ENCODE measurements around the gene SLC34A3. TPM values are rescaled to one million over a fixed set of nuclear protein-coding genes. Genes with fewer than 3 reads are reported as not detected.
"Not testable (repeated sequence)": the region's sequence is repeated elsewhere in the genome, so short reads cannot be mapped to it uniquely, and the experiment has no call there.

The SLC34A3 gene
- total RNA-seq, 1 experiment from 2014 or later, result 0.03 TPM

- Histone ChIP-seq H3K27me3 (ENCODE audit: control insufficient read depth, insufficient read depth, low read length) (no peaks in the 10 kb centered on the region), H3K36me3 (replicated peaks; ENCODE audit: control insufficient read depth, insufficient read depth, low read length) (peaks cover 10% of the 10 kb centered on the region), H3K4me3 (ENCODE audit: insufficient read depth, low read depth, low read length) (no peak overlapping the region)
- no peak for DNase-seq
Observed at GRCh38 chr9:137237759-137238726, 7.3 kb downstream of the SLC34A3 start.

- H3K4me3 ChIP-seq (ENCODE audit: insufficient read depth, low read depth, low read length), result peak overlapping the region; percentile 89
- not testable (repeated sequence) for H3K27me3 ChIP-seq (ENCODE audit: control insufficient read depth, insufficient read depth, low read length)
Observed at GRCh38 chr9:137239541-137240200, 9.0 kb downstream of the SLC34A3 start.

GRCh38 chr9:137240318-137240840, 9.7 kb downstream of the SLC34A3 start:
- Histone ChIP-seq H3K36me3 (replicated peaks; ENCODE audit: control insufficient read depth, insufficient read depth, low read length) (peaks cover 15% of the 10 kb centered on the region), H3K4me3 (ENCODE audit: insufficient read depth, low read depth, low read length) (peak overlapping the region; percentile 89), H3K27me3 (ENCODE audit: control insufficient read depth, insufficient read depth, low read length) (no peaks in the 10 kb centered on the region)
- DNase-seq, result no peak

More at GRCh38 chr9:137239541-137240200, 9.0 kb downstream of the SLC34A3 start:
- peaks cover 15% of the 10 kb centered on the region for H3K36me3 ChIP-seq (replicated peaks; ENCODE audit: control insufficient read depth, insufficient read depth, low read length)
- DNase-seq, result not testable (repeated sequence)

GRCh38 chr9:137240841-137241489, 10.3 kb downstream of the SLC34A3 start, which contains the start of gene TUBB4B:
Gene TUBB4B (plus strand): TSS chr9:137241287. CDS start chr9:137241361, 74 bp downstream.
- no peaks in the 10 kb centered on the region for H3K27me3 ChIP-seq (ENCODE audit: control insufficient read depth, insufficient read depth, low read length)
- peak within 1 kb of the TSS; percentile 96 for H3K4me3 ChIP-seq (ENCODE audit: insufficient read depth, low read depth, low read length)
- H3K36me3 ChIP-seq (replicated peaks; ENCODE audit: control insufficient read depth, insufficient read depth, low read length), result peaks cover 15% of the 10 kb centered on the region
- peak; percentile 100 for DNase-seq

- Histone ChIP-seq H3K4me3 (ENCODE audit: insufficient read depth, low read depth, low read length) (peak overlapping the region; percentile 96), H3K36me3 (replicated peaks; ENCODE audit: control insufficient read depth, insufficient read depth, low read length) (peaks cover 15% of the 10 kb centered on the region), H3K27me3 (ENCODE audit: control insufficient read depth, insufficient read depth, low read length) (no peaks in the 10 kb centered on the region)
- DNase-seq, result peak; percentile 88
Observed at GRCh38 chr9:137241490-137242268, 11.0 kb downstream of the SLC34A3 start.

- H3K4me3 ChIP-seq (ENCODE audit: insufficient read depth, low read depth, low read length), result peak overlapping the region; percentile 96
- no peak for DNase-seq
- peaks cover 15% of the 10 kb centered on the region for H3K36me3 ChIP-seq (replicated peaks; ENCODE audit: control insufficient read depth, insufficient read depth, low read length)
- H3K27me3 ChIP-seq (ENCODE audit: control insufficient read depth, insufficient read depth, low read length), result no peaks in the 10 kb centered on the region
Observed at GRCh38 chr9:137242269-137243203, 11.8 kb downstream of the SLC34A3 start.

GRCh38 chr9:137243266-137243625, 12.5 kb downstream of the SLC34A3 start:
- H3K27me3 ChIP-seq (ENCODE audit: control insufficient read depth, insufficient read depth, low read length); DNase-seq; H3K4me3 ChIP-seq (ENCODE audit: insufficient read depth, low read depth, low read length): not testable (repeated sequence)
- H3K36me3 ChIP-seq (replicated peaks; ENCODE audit: control insufficient read depth, insufficient read depth, low read length), result peaks cover 15% of the 10 kb centered on the region

- H3K4me3 ChIP-seq (ENCODE audit: insufficient read depth, low read depth, low read length), result peak overlapping the region; percentile 3; the same call in 1 of the 2 replicates
- peak; percentile 81 for DNase-seq
- no peaks in the 10 kb centered on the region for H3K27me3 ChIP-seq (ENCODE audit: control insufficient read depth, insufficient read depth, low read length)
- peaks cover 15% of the 10 kb centered on the region for H3K36me3 ChIP-seq (replicated peaks; ENCODE audit: control insufficient read depth, insufficient read depth, low read length)
Observed at GRCh38 chr9:137243626-137244485, 13.2 kb downstream of the SLC34A3 start.

GRCh38 chr9:137244486-137245449, 14.1 kb downstream of the SLC34A3 start:
- peak; percentile 87 for DNase-seq
- 0 out of 2 replicates have a peak overlapping the region, but pooled peaks have one; percentile 3 for H3K4me3 ChIP-seq (ENCODE audit: insufficient read depth, low read depth, low read length)
- peaks cover 15% of the 10 kb centered on the region for H3K36me3 ChIP-seq (replicated peaks; ENCODE audit: control insufficient read depth, insufficient read depth, low read length)

GRCh38 chr9:137245450-137246421, 15.0 kb downstream of the SLC34A3 start:
- no peaks in the 10 kb centered on the region for H3K27me3 ChIP-seq (ENCODE audit: control insufficient read depth, insufficient read depth, low read length)
- no peak overlapping the region for H3K4me3 ChIP-seq (ENCODE audit: insufficient read depth, low read depth, low read length)
- DNase-seq, result peak; percentile 62
- peaks cover 15% of the 10 kb centered on the region for H3K36me3 ChIP-seq (replicated peaks; ENCODE audit: control insufficient read depth, insufficient read depth, low read length)

More at GRCh38 chr9:137244486-137245449, 14.1 kb downstream of the SLC34A3 start:
- H3K27me3 ChIP-seq (ENCODE audit: control insufficient read depth, insufficient read depth, low read length), result no peaks in the 10 kb centered on the region
